K562 (cell line): ENCODE data around the gene NAA38. TPM values are rescaled to one million over a fixed set of nuclear protein-coding genes. Genes with fewer than 3 reads are reported as not detected.

Experiments used
- ATAC-seq: fragments of 200-7000 bp; cut with Tn5 transposase; 3 replicates; pipeline ENCODE4 v1.9.1; 2020; ENCODE audit warnings: moderate library complexity
- BruUV-seq: library from RNA; stranded (reverse); fragments of 400-500 nt; replicated peaks from 2 replicates; lab custom pipeline; 2021; lab: Mats Ljungman, UMichigan
- CTCF ChIA-PET: fragments of 300-600 bp; formaldehyde crosslinking; extraction: SDS; loops from one replicate; lab custom pipeline; 2021; ENCODE audit warnings: low intra/inter-chr PET ratio; lab: Yijun Ruan, JAX
- POLR2A ChIA-PET: fragments of 300-600, 350-650 bp; sonication (Branson Sonifier 250); formaldehyde crosslinking; extraction: SDS; loops from one replicate; lab custom pipeline; 2021; ENCODE audit warnings: antibody characterized with exemption, inconsistent platforms; lab: Yijun Ruan, JAX
- DNase-seq, 4 experiments: peaks; one replicate each; pipeline versions ENCODE4 v3.0.0 to v3.0.0-alpha.2; 2011 to 2018; ENCODE audit warnings: low spot score in 3 of 4, mixed read lengths in 3 of 4; ENCODE audit errors: extremely low read depth in 1 of 4
- FAIRE-seq: peaks from 2 replicates; lab custom pipeline; 2011; peaks lifted over from hg19 to GRCh38; lab: Jason Lieb, UNC
- H2AFZ ChIP-seq: 2 replicates; pipeline ENCODE4 v1.6.0; 2011; ENCODE audit warnings: low read depth, low read length, control low read depth, inconsistent platforms
- H3K27ac ChIP-seq: fragments of 200-600 bp; 3 replicates; pipeline ENCODE4 v1.8.0; 2011; ENCODE audit warnings: low read depth, mild to moderate bottlenecking, control low read depth, inconsistent platforms, low read length, moderate library complexity, mixed read lengths; ENCODE audit errors: extremely low read depth
- H3K27me3 ChIP-seq, 2 experiments: fragments of 300-600 bp in 1 of 2; 2 replicates in 1 of 2; 3 replicates in 1 of 2; pipeline versions ENCODE4 v1.6.0 to v1.8.0; 2011; ENCODE audit warnings: inconsistent platforms in 2 of 2, low read length in 2 of 2, mild to moderate bottlenecking in 1 of 2, mixed read lengths in 1 of 2, moderate library complexity in 1 of 2; ENCODE audit not compliant: control insufficient read depth in 2 of 2, insufficient read depth in 2 of 2
- H3K36me3 ChIP-seq: fragments of 300-600 bp; 3 replicates; pipeline ENCODE4 v1.8.0; 2011; ENCODE audit warnings: mild to moderate bottlenecking, low read length, inconsistent platforms; ENCODE audit not compliant: control insufficient read depth, insufficient read depth
- H3K4me1 ChIP-seq, 2 experiments: fragments of 200-600 bp in 1 of 2; replicated peaks in 1 of 2; 2 replicates in 1 of 2; 3 replicates in 1 of 2; pipeline versions ENCODE4 v1.5.1 to v1.8.0; 2011; ENCODE audit warnings: inconsistent platforms in 2 of 2, low read length in 2 of 2, mild to moderate bottlenecking in 1 of 2, mixed read lengths in 1 of 2, moderate library complexity in 1 of 2; ENCODE audit not compliant: control insufficient read depth in 2 of 2, insufficient read depth in 2 of 2
- H3K4me2 ChIP-seq: 2 replicates; pipeline ENCODE4 v1.6.1; 2011; ENCODE audit warnings: low read length, control low read depth, inconsistent platforms, mixed read lengths; ENCODE audit not compliant: insufficient read depth
- H3K4me3 ChIP-seq: fragments of 200-600 bp; sonication (generic), shearing (Covaris generic); 2 replicates; pipeline ENCODE4 v1.5.1; 2016; ENCODE audit warnings: control low read depth, inconsistent platforms
- H3K79me2 ChIP-seq: fragments of 200-600 bp; 3 replicates; pipeline ENCODE4 v1.8.0; 2011; ENCODE audit warnings: low read length, inconsistent platforms; ENCODE audit not compliant: control insufficient read depth, insufficient read depth
- H3K9ac ChIP-seq, 2 experiments: 2 replicates each; pipeline versions ENCODE4 v1.6.0 to v1.6.1; 2011; ENCODE audit warnings: low read depth in 2 of 2, low read length in 2 of 2, control low read depth in 1 of 2, inconsistent platforms in 1 of 2, mild to moderate bottlenecking in 1 of 2, mixed read lengths in 1 of 2; ENCODE audit not compliant: insufficient read depth in 1 of 2
- H3K9me1 ChIP-seq: one replicate; pipeline ENCODE4 v1.6.0; 2011; ENCODE audit warnings: inconsistent platforms, mild to moderate bottlenecking, low read length, moderate library complexity; ENCODE audit not compliant: control insufficient read depth, insufficient read depth
- H3K9me3 ChIP-seq: replicated peaks from 2 replicates; pipeline ENCODE4 v1.5.1; 2011; ENCODE audit warnings: low read depth, low read length, inconsistent platforms; ENCODE audit not compliant: control insufficient read depth, insufficient read depth
- H4K20me1 ChIP-seq: replicated peaks from 2 replicates; pipeline ENCODE4 v1.6.1; 2011; ENCODE audit warnings: low read length, inconsistent platforms, mixed read lengths; ENCODE audit not compliant: control insufficient read depth, insufficient read depth
- BCOR ChIP-seq: fragments of 450-650 bp; IDR thresholded peaks from 2 replicates; pipeline ENCODE4 v1.6.1; 2016
- KDM1A ChIP-seq, 2 experiments: fragments of 450-650 bp; IDR thresholded peaks; 2 replicates each; pipeline ENCODE4 v1.6.1; 2016; ENCODE audit warnings: mild to moderate bottlenecking in 2 of 2
- NR0B1 ChIP-seq: fragments of 450-650 bp; IDR thresholded peaks from one replicate; pipeline ENCODE4 v1.6.1; 2018; ENCODE audit warnings: mild to moderate bottlenecking, moderate library complexity; ENCODE audit not compliant: partially characterized antibody
- POU5F1 ChIP-seq: fragments of 150-350 bp; IDR thresholded peaks from 2 replicates; pipeline ENCODE4 v1.6.1; 2014; ENCODE audit warnings: borderline replicate concordance, low read length, low read depth, mild to moderate bottlenecking; ENCODE audit not compliant: partially characterized antibody
- PTBP1 ChIP-seq: fragments of 200-400 bp; formaldehyde crosslinking; IDR thresholded peaks from 2 replicates; pipeline ENCODE4 v1.6.1; 2017; ENCODE audit warnings: low read depth, low read length
- RBM25 ChIP-seq: fragments of 200-400 bp; formaldehyde crosslinking; IDR thresholded peaks from 2 replicates; pipeline ENCODE4 v1.6.1; 2018; ENCODE audit warnings: low read length, low read depth, moderate library complexity; ENCODE audit not compliant: severe bottlenecking
- RCOR1 ChIP-seq, 2 experiments: IDR thresholded peaks; 2 replicates each; pipeline ENCODE4 v1.6.1; 2012; ENCODE audit warnings: low read depth in 2 of 2, low read length in 2 of 2, borderline replicate concordance in 1 of 2, improper control_type of control experiment in 1 of 2
- SMAD3 ChIP-seq: fragments of 450-650 bp; formaldehyde crosslinking; conservative IDR thresholded peaks from 2 replicates; pipeline ENCODE4 v1.4.0; 2020; ENCODE audit warnings: mild to moderate bottlenecking
- SREBF1 ChIP-seq: fragments of 150-350 bp; IDR thresholded peaks from 2 replicates; pipeline ENCODE4 v1.6.1; 2014; ENCODE audit warnings: antibody characterized with exemption, low read depth, low read length, borderline replicate concordance
- ZBTB11 ChIP-seq, 3 experiments: fragments of 200-800 bp in 1 of 3; fragments of 250-450 bp in 1 of 3; fragments of 450-650 bp in 1 of 3; sonication (Bioruptor Pico) in 1 of 3; sonication (Bioruptor generic) in 1 of 3; formaldehyde crosslinking in 1 of 3; IDR thresholded peaks; 2 replicates each; pipeline versions ENCODE4 v1.6.1 to v1.8.0; 2016 to 2022; ENCODE audit warnings: mild to moderate bottlenecking in 2 of 3, missing genetic modification characterization in 2 of 3, missing compliant biosample characterization in 1 of 3, moderate library complexity in 1 of 3
- ZNF311 ChIP-seq: fragments of 250-450 bp; sonication (Bioruptor Pico); IDR thresholded peaks from 2 replicates; pipeline ENCODE4 v1.4.0; 2020; ENCODE audit warnings: mild to moderate bottlenecking, moderate library complexity
- WGBS: fragments of 100-300 bp; shearing (Covaris generic); methylation state at CpG from one replicate; pipeline ENCODE4 v1.1.6; 2016; ENCODE audit warnings: low coverage, mixed read lengths; ENCODE audit not compliant: insufficient coverage; ENCODE audit errors: missing lambda C conversion rate; 5-methylcytosine and 5-hydroxymethylcytosine counted together
- in situ Hi-C: fragments of 300-500 bp; cut with MboI; formaldehyde crosslinking; loops from 4 replicates; pipeline ENCODE4 v1.15.0; 2018; ENCODE audit warnings: inconsistent platforms, mixed read lengths
- intact Hi-C: fragments of 100-400 bp; cut with micrococcal nuclease; formaldehyde crosslinking; loops from 2 replicates; pipeline ENCODE4 v1.14.2; 2022
- polyA plus RNA-seq, 8 experiments: library from polyadenylated mRNA; depleted of rRNA in 4 of 8; stranded (reverse) in 5 of 8; unstranded in 3 of 8; fragments of >200 nt; fragmentation: Nextera tagmentation in 2 of 8; fragmentation: Illumina TruSeq in 1 of 8; extraction: Ambion mirVana in 2 of 8; extraction: Trizol in 1 of 8; gene quantifications; 2 replicates each; pipeline versions ENCODE4 v1.2.1 to v1.2.3, GENCODE V29; 2011 to 2014; ENCODE audit warnings: inconsistent platforms in 1 of 8, missing spikeins in 1 of 8
- total RNA-seq, 7 experiments: library from RNA; depleted of rRNA in 6 of 7; stranded (reverse); fragments of >200 nt in 6 of 7; fragmentation: Illumina TruSeq in 2 of 7; extraction: Trizol in 2 of 7; gene quantifications; 2 replicates each; pipeline versions ENCODE4 v1.2.1 to v1.2.3, GENCODE V29; 2011 to 2021; ENCODE audit warnings: low replicate concordance in 1 of 7
- TF ChIP-seq, protein P1 (sequence below): sonication (generic); formaldehyde crosslinking; IDR thresholded peaks from 2 replicates; pipeline ENCODE4 v1.8.0; 2022; ENCODE audit warnings: mild to moderate bottlenecking, missing genetic modification reagents

NAA38 gene
- total and polyA plus RNA-seq, 9 of the 15 experiments (the other 6 are each of a cell fraction or from before 2014, with no cell fraction given): 16.4 to 99.8 (median 57.3) TPM

GRCh38 chr17:7840875-7841274 lies 16.5 kb downstream of the NAA38 start:
- FAIRE-seq (no peak), DNase-seq (no peak), ATAC-seq (no peak)
- Histone ChIP-seq H3K9me1 (peaks cover 3% of the 10 kb centered on the region), H3K4me3 (peak overlapping the region; percentile 76), H3K27ac (peak overlapping the region; percentile 99; the same call in 2 of the 3 replicates), H3K4me2 (peak overlapping the region; percentile 92), H3K36me3 (peaks cover 19% of the 10 kb centered on the region; the same call in 2 of the 3 replicates), H2AFZ (no peak overlapping the region), H3K9ac (peak overlapping the region; percentile 68 to 97), H3K9me3 (no peaks in the 10 kb centered on the region), H3K4me1 (peaks cover 42 to 66% of the 10 kb centered on the region in 2 experiments), H3K27me3 (no peaks in the 10 kb centered on the region), H4K20me1 (peaks cover 4% of the 10 kb centered on the region), H3K79me2 (peaks cover 62% of the 10 kb centered on the region)
- no peak for TF ChIP-seq ZBTB11 (CRISPR knock-in tag; IDR thresholded peaks at IDR 0.05)
- no peak for TF ChIP-seq ZNF311
- no peak for TF ChIP-seq POU5F1
- peak; percentile 59; the same call in 1 of the 2 replicates for TF ChIP-seq BCOR
- TF ChIP-seq, protein P1, sequence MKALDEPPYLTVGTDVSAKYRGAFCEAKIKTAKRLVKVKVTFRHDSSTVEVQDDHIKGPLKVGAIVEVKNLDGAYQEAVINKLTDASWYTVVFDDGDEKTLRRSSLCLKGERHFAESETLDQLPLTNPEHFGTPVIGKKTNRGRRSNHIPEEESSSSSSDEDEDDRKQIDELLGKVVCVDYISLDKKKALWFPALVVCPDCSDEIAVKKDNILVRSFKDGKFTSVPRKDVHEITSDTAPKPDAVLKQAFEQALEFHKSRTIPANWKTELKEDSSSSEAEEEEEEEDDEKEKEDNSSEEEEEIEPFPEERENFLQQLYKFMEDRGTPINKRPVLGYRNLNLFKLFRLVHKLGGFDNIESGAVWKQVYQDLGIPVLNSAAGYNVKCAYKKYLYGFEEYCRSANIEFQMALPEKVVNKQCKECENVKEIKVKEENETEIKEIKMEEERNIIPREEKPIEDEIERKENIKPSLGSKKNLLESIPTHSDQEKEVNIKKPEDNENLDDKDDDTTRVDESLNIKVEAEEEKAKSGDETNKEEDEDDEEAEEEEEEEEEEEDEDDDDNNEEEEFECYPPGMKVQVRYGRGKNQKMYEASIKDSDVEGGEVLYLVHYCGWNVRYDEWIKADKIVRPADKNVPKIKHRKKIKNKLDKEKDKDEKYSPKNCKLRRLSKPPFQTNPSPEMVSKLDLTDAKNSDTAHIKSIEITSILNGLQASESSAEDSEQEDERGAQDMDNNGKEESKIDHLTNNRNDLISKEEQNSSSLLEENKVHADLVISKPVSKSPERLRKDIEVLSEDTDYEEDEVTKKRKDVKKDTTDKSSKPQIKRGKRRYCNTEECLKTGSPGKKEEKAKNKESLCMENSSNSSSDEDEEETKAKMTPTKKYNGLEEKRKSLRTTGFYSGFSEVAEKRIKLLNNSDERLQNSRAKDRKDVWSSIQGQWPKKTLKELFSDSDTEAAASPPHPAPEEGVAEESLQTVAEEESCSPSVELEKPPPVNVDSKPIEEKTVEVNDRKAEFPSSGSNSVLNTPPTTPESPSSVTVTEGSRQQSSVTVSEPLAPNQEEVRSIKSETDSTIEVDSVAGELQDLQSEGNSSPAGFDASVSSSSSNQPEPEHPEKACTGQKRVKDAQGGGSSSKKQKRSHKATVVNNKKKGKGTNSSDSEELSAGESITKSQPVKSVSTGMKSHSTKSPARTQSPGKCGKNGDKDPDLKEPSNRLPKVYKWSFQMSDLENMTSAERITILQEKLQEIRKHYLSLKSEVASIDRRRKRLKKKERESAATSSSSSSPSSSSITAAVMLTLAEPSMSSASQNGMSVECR: peak; percentile 42; the same call in 1 of the 2 replicates
- no peak for TF ChIP-seq PTBP1
- TF ChIP-seq SMAD3: no peak
- TF ChIP-seq SREBF1: no peak
- TF ChIP-seq NR0B1: no peak
- 0 out of 4 replicates have a peak, but pooled peaks of 1 of the 2 experiments have one; percentile 55 for TF ChIP-seq RCOR1 (IDR thresholded peaks at IDR 0.05; ENCODE audit: borderline replicate concordance in 1 of 2, low read depth in 2 of 2, low read length in 2 of 2)
- peak; percentile 40 to 57; a peak in 3 of 4 replicates for TF ChIP-seq KDM1A (IDR thresholded peaks at IDR 0.05)
- peak; percentile 86 for TF ChIP-seq RBM25
- in situ Hi-C loops (no loop called here), intact Hi-C loops (no loop called here)
- CTCF ChIA-PET: no interaction called here
- whole genome bisulfite sequencing: 33% methylated on average over 1 of the region's 1 CpG
- BruUV-seq: no TSS peak
- POLR2A ChIA-PET: interaction anchor here (0.7 kb wide), 1 partner anchor 17 kb away, joined by 3 read pairs; the partner anchor contains the start of genes CYB5D1 and NAA38
